H1 (cell line): ENCODE results near the gene SCRN1.

Source experiments
- BCL11A ChIP-seq, 2 experiments: IDR thresholded peaks; one replicate each; pipeline ENCODE4 v1.6.1; 2011; ENCODE audit warnings: low read depth in 2 of 2, low read length in 2 of 2, mild to moderate bottlenecking in 2 of 2
- CBX5 ChIP-seq: fragments of 300-800, 300-1000 bp; sonication (generic); IDR thresholded peaks from 2 replicates; pipeline ENCODE4 v1.7.1; 2016; ENCODE audit warnings: antibody characterized with exemption, low read length, low read depth
- EGR1 ChIP-seq: IDR thresholded peaks from 2 replicates; pipeline ENCODE4 v1.6.1; 2011; ENCODE audit warnings: low read depth, low read length, borderline replicate concordance
- EZH2 ChIP-seq: fragments of 200-600 bp; sonication (generic); IDR thresholded peaks from 2 replicates; pipeline ENCODE4 v1.7.1; 2012; ENCODE audit warnings: low read depth, mild to moderate bottlenecking, moderate library complexity, low read length, inconsistent platforms; ENCODE audit not compliant: severe bottlenecking
- FOSL1 ChIP-seq: IDR thresholded peaks from 2 replicates; pipeline ENCODE4 v1.6.1; 2011; ENCODE audit warnings: mild to moderate bottlenecking, low read depth, low read length, moderate library complexity; ENCODE audit not compliant: insufficient read depth
- MAFK ChIP-seq: IDR thresholded peaks from 2 replicates; pipeline ENCODE4 v1.6.1; 2012; ENCODE audit warnings: low read depth, mild to moderate bottlenecking, improper control_type of control experiment, low read length
- POLR2AphosphoS5 ChIP-seq: IDR thresholded peaks from 2 replicates; pipeline ENCODE4 v1.6.1; 2011; ENCODE audit warnings: low read depth, low read length
- TCF12 ChIP-seq: IDR thresholded peaks from 2 replicates; pipeline ENCODE4 v1.6.1; 2011; ENCODE audit warnings: low read depth, mild to moderate bottlenecking, low read length
- YY1 ChIP-seq: IDR thresholded peaks from 2 replicates; pipeline ENCODE4 v1.6.1; 2011; ENCODE audit warnings: low read depth, mild to moderate bottlenecking, low read length
- TF ChIP-seq, protein P1 (sequence below), 3 experiments: IDR thresholded peaks; 1 replicate in 2 of 3; 2 replicates in 1 of 3; pipeline versions ENCODE4 v1.5.1 to v1.6.1; 2011; ENCODE audit warnings: low read length in 3 of 3, mild to moderate bottlenecking in 3 of 3, inconsistent platforms in 2 of 3, low read depth in 1 of 3, moderate library complexity in 1 of 3; ENCODE audit not compliant: insufficient read depth in 1 of 3; ENCODE audit errors: control extremely low read depth in 1 of 3
- TF ChIP-seq, protein P2 (sequence below): fragments of 300-600 bp; sonication (generic); IDR thresholded peaks from 2 replicates; pipeline ENCODE4 v1.7.1; 2012; ENCODE audit warnings: low read length, moderate library complexity, mild to moderate bottlenecking, inconsistent platforms; ENCODE audit not compliant: insufficient replicate concordance

DNA sequence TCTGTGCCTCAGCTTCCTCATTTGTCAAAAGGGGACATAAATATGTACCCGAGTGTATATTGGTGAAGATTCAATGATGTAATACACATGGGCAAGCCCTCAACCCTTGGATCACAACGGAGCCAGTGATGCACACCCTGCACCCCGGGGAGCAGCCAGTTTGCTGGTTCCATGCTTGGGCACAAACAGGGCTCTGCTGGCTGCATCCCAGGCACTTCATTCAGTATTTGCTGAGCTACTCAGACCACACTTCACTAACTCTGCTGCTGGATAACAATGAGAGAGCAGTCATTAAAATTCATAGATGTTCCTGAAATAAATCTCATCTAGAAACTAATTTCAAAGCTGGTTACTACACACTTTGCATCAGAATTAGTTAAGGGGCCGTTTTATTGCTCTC is 72.0 kb downstream of the SCRN1 start:
- TF ChIP-seq YY1, result no peak
- TF ChIP-seq, protein P1, sequence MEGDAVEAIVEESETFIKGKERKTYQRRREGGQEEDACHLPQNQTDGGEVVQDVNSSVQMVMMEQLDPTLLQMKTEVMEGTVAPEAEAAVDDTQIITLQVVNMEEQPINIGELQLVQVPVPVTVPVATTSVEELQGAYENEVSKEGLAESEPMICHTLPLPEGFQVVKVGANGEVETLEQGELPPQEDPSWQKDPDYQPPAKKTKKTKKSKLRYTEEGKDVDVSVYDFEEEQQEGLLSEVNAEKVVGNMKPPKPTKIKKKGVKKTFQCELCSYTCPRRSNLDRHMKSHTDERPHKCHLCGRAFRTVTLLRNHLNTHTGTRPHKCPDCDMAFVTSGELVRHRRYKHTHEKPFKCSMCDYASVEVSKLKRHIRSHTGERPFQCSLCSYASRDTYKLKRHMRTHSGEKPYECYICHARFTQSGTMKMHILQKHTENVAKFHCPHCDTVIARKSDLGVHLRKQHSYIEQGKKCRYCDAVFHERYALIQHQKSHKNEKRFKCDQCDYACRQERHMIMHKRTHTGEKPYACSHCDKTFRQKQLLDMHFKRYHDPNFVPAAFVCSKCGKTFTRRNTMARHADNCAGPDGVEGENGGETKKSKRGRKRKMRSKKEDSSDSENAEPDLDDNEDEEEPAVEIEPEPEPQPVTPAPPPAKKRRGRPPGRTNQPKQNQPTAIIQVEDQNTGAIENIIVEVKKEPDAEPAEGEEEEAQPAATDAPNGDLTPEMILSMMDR (IDR thresholded peaks at IDR 0.05; ENCODE audit: control extremely low read depth in 1 of 3, insufficient read depth in 1 of 3, low read depth in 1 of 3, low read length in 3 of 3), result no peak
- TF ChIP-seq CBX5, result no peak
- no peak for TF ChIP-seq FOSL1
- no peak for TF ChIP-seq EGR1
- TF ChIP-seq BCL11A (IDR thresholded peaks at IDR 0.05; ENCODE audit: low read depth in 2 of 2, low read length in 2 of 2), result no peak
- TF ChIP-seq TCF12, result no peak
- TF ChIP-seq MAFK, result no peak
- no peak for TF ChIP-seq EZH2
- TF ChIP-seq, protein P2, sequence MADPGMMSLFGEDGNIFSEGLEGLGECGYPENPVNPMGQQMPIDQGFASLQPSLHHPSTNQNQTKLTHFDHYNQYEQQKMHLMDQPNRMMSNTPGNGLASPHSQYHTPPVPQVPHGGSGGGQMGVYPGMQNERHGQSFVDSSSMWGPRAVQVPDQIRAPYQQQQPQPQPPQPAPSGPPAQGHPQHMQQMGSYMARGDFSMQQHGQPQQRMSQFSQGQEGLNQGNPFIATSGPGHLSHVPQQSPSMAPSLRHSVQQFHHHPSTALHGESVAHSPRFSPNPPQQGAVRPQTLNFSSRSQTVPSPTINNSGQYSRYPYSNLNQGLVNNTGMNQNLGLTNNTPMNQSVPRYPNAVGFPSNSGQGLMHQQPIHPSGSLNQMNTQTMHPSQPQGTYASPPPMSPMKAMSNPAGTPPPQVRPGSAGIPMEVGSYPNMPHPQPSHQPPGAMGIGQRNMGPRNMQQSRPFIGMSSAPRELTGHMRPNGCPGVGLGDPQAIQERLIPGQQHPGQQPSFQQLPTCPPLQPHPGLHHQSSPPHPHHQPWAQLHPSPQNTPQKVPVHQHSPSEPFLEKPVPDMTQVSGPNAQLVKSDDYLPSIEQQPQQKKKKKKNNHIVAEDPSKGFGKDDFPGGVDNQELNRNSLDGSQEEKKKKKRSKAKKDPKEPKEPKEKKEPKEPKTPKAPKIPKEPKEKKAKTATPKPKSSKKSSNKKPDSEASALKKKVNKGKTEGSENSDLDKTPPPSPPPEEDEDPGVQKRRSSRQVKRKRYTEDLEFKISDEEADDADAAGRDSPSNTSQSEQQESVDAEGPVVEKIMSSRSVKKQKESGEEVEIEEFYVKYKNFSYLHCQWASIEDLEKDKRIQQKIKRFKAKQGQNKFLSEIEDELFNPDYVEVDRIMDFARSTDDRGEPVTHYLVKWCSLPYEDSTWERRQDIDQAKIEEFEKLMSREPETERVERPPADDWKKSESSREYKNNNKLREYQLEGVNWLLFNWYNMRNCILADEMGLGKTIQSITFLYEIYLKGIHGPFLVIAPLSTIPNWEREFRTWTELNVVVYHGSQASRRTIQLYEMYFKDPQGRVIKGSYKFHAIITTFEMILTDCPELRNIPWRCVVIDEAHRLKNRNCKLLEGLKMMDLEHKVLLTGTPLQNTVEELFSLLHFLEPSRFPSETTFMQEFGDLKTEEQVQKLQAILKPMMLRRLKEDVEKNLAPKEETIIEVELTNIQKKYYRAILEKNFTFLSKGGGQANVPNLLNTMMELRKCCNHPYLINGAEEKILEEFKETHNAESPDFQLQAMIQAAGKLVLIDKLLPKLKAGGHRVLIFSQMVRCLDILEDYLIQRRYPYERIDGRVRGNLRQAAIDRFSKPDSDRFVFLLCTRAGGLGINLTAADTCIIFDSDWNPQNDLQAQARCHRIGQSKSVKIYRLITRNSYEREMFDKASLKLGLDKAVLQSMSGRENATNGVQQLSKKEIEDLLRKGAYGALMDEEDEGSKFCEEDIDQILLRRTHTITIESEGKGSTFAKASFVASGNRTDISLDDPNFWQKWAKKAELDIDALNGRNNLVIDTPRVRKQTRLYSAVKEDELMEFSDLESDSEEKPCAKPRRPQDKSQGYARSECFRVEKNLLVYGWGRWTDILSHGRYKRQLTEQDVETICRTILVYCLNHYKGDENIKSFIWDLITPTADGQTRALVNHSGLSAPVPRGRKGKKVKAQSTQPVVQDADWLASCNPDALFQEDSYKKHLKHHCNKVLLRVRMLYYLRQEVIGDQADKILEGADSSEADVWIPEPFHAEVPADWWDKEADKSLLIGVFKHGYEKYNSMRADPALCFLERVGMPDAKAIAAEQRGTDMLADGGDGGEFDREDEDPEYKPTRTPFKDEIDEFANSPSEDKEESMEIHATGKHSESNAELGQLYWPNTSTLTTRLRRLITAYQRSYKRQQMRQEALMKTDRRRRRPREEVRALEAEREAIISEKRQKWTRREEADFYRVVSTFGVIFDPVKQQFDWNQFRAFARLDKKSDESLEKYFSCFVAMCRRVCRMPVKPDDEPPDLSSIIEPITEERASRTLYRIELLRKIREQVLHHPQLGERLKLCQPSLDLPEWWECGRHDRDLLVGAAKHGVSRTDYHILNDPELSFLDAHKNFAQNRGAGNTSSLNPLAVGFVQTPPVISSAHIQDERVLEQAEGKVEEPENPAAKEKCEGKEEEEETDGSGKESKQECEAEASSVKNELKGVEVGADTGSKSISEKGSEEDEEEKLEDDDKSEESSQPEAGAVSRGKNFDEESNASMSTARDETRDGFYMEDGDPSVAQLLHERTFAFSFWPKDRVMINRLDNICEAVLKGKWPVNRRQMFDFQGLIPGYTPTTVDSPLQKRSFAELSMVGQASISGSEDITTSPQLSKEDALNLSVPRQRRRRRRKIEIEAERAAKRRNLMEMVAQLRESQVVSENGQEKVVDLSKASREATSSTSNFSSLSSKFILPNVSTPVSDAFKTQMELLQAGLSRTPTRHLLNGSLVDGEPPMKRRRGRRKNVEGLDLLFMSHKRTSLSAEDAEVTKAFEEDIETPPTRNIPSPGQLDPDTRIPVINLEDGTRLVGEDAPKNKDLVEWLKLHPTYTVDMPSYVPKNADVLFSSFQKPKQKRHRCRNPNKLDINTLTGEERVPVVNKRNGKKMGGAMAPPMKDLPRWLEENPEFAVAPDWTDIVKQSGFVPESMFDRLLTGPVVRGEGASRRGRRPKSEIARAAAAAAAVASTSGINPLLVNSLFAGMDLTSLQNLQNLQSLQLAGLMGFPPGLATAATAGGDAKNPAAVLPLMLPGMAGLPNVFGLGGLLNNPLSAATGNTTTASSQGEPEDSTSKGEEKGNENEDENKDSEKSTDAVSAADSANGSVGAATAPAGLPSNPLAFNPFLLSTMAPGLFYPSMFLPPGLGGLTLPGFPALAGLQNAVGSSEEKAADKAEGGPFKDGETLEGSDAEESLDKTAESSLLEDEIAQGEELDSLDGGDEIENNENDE, result no peak
- TF ChIP-seq POLR2AphosphoS5, result no peak
